NK-92 treated with Interleukin-12 subunit alpha and Interleukin-12 subunit beta, amount 100 ng/mL, for 24 hours (cell line): Measurements from ENCODE around the gene ERVFRD-1.

Experiments
- DNase-seq: peaks from one replicate; lab custom pipeline; 2025; lab: John Stamatoyannopoulos, UW

Gene ERVFRD-1, protein sequence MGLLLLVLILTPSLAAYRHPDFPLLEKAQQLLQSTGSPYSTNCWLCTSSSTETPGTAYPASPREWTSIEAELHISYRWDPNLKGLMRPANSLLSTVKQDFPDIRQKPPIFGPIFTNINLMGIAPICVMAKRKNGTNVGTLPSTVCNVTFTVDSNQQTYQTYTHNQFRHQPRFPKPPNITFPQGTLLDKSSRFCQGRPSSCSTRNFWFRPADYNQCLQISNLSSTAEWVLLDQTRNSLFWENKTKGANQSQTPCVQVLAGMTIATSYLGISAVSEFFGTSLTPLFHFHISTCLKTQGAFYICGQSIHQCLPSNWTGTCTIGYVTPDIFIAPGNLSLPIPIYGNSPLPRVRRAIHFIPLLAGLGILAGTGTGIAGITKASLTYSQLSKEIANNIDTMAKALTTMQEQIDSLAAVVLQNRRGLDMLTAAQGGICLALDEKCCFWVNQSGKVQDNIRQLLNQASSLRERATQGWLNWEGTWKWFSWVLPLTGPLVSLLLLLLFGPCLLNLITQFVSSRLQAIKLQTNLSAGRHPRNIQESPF

DNA sequence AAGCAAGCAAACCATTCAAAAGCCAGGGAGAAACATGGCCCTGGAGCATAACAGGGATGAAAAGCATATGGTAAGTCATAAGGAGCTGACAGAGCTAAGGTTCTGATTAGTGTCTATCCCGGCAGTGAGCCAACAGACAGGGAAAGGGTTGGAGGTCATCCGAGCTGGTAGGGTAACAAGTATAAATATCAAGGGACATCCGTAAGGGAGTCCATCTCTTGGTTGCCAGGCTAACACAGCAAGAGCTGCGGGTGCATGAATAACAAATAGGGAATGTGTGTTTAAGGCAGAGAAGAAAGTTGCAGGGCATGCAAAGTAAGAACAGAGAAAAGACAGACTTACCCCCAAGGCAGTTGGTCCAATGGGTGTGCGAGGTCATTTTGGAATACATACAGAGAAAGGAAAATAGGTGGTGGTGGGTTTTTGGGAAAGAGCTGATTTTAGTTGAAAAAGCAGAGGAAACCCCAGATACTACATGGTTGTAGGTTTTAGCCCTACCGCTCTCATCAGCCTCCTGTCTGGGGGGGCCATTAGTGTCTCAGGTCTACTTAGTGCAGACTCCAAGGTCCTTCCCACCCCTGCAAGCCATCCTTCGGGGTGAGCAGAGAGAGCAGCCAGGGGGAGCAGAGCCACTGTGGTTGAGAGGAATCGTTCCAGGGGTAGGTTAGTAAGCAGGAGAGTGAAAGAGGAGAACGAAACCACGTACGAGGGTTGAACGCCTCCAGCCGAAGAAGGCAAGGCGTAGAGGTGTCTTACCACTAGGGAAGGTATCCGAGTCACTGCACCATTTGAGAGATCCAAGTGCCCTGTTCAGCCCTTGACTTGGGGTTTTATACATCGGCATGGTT lies at the start of gene ERVFRD-1:
TSS of gene ERVFRD-1 (minus strand) at position 805 of the 848 bp plus-strand sequence. CDS start 6,415 bp downstream, outside the sequence.
- no peak for DNase-seq

DNA sequence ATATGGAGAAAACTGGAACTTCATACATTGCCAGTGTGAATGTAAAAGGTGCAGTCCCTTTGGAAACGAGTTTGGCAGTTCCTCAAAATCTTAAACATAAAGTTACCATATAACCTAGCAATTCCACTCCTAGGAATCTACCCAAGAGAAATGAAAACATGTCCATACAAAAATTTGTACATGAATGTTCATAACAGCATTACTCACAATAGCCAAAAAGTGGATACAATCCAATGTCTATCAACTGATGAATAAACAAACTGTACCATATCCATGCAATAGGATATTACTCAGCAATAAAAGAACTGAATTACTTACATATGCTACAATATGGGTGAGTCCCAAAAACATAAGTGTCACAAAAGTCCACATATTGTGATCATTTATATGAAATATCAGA lies 48.7 kb upstream of the ERVFRD-1 start:
- DNase-seq, result no peak

DNA sequence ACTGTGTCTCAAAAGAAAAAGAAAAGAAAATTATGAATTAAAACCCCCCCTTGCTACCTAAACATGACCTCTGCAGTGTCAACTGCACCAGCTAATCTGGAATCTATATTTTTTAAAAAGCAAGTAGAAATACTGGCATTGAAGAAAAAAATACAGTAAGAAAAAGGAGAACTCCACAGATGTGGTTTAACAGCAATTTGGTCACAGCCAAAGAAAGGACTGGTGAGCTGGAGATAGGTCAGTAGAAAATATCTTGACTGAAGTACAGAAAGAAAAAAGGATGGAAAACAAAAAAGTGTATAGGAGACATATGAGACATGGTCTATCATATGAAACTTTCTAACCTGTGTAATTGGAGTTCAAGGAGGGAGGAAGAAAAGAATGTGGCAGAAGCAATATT lies 44.1 kb upstream of the ERVFRD-1 start:
- no peak for DNase-seq

DNA sequence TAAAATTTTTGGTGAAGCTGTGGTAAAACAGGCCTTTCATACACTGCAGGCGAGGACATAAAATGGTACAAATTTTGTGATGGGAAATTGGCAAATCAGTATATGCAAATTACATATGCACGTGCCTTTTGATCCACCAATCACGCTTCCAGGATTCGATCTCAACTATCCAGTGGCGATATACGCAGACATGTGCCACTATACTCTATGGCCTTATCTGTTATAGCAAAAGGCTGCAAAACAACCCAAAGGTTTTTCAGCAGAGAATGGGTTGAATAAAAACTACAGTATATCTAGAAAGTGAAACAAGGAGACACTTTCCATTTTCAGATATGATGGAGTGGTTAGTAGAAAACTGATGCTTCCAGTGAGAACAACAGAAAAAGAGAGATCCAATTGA lies 41.9 kb upstream of the ERVFRD-1 start:
- no peak for DNase-seq

DNA sequence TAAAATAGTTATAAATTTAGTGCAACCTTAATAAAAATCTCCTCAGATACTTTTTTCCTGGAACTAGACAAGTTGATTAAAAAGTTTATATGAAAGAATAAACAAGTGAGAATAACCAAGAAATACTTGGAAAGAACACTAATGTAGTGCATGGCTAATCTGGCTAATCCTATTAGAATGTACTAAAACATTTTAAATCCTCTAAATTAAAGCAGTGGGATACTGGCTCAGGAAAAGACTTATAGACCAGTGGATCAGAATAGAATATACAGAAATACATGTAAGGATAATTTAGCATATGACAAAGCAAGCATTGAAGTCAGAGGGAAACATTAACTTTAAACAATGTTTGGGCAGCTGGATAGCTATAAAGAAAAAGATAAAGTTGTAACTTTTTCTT lies 41.1 kb upstream of the ERVFRD-1 start:
- no peak for DNase-seq

DNA sequence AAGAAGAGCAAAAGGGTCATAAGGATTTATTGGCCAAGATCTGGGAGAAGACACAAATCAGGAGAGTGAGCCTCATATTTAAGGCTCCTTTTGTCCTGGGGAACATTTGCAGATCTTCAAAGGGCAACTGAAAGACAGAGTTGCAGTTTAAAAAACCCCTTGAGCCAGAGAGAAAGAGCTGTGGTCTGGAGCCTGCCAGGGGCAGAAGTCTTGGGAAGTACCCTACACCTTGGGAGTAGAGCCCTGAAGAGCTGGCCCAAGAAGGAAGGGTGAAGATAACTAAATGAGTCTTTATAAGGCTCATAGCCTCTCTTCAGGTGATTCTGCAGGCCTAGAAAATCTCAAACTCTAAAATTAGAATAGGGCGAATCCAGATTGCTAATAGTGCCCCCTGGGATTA lies 40.0 kb upstream of the ERVFRD-1 start:
- no peak for DNase-seq

DNA sequence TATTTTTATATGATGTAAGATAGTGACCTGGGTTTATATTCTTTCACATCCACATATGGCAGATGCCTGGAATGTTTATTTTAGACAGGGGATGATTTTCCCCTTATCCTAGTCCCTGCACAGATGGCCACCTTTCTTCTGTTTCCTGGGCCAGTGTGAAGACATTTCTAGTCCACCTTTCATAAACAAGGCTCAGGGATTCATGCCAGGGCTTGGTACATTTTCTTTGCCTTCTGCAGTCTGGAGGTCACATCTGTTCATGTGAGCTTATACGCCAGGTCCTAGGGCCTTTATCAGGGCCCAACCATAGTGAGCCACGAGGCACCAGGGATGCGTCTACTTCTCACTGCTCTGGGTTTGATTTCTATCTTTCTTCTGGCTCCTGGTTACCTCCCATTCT lies 38.0 kb upstream of the ERVFRD-1 start:
- no peak for DNase-seq

DNA sequence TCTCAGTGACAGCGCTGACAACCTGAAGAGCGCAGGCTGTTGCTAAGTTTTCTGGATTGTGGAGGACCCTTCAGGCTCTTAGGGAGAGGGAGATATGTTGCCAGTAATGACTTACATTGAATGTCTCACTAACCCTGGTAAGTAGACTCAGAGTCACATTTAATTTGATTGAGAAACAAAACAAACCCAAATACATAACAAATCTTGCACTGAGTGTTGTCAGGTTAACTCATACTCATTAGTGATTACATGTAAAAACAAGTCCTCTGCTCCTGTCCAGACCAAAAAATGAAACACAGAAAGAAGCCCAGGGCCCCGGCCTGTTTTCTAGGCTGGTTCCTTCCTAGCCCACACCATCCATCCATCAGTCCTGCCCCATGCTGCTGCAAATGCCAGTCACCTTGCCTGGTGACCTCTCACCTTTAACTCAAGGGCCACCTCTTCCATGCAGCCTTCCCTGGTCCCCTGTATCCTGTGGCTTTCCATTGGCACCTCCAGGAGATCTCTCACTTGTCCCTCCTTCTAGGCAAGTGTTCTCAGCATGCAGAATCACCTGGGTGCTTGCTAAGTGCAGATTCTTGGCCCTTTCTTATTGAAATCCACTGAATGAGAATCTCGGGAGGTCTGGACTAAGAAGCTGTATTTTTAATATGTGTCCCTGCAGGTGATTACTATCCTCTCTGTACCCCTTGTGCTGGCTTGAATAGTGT lies 34.7 kb upstream of the ERVFRD-1 start:
- no peak for DNase-seq

DNA sequence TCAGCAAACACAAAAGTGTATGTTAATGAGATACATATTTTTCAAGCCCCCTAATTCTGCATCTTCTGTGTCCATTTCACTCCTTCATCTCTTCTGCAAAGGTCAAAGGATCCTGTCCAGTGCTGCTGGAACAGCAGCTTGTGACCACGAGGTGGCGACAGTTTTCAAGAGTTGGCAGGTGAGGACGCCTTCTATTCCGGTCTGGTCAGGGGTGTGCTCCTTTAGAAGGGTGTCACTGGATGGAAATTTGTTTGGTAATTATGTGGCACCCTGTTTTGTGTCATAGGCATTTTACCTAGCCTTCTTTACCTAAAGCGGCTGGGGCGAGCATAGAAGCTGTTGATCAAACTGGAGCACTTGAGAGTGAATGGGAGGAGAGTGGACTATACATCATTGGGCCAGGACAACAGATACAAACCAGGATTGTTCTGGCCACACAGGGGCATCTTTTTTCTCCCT lies 32.9 kb upstream of the ERVFRD-1 start:
- peak; percentile 59 for DNase-seq

DNA sequence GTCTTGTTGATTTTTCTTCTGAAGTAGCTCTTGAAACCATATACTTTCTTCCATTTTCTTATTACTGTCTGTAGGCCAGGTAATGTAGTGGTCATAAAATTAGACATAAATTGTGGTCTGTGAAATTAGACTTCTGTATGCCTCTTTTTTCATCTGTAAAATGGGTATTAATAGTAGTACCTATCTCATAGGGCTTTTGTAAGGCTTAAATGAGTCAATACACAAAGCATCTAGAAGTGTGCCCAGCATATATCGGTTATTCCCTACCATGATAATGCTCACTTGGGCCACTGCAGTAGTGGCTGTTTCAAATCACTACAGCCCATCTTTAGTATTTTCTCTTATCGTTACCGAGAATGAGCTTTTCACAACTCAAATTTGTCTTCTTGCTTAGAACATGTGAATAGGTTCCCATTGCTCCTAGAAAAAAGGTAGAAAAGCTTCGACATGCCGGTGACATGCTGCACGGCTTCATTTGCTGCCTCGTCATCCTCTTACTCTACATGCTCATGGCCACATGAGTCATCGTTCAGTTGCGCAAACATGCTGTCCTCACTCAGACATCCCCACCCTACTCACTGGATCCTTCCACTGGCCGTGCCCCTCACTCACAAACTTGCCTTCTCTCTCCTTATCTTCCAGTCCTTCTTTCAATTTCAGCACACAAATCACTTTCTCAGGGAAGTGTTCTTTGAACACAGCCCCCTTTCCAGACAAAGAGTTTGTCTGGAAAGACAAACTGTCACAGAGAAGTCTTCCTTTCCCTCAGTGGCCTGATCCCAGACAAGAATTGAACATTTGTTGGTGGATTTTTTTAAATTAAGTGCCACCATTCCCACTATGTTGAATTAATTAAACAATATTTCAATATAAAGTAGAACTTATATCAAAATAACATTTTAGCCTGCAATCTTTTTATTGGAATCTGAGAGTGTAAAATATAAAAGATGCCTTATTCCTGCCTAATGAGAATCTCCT lies 32.2 kb upstream of the ERVFRD-1 start:
- peak; percentile 52 for DNase-seq

DNA sequence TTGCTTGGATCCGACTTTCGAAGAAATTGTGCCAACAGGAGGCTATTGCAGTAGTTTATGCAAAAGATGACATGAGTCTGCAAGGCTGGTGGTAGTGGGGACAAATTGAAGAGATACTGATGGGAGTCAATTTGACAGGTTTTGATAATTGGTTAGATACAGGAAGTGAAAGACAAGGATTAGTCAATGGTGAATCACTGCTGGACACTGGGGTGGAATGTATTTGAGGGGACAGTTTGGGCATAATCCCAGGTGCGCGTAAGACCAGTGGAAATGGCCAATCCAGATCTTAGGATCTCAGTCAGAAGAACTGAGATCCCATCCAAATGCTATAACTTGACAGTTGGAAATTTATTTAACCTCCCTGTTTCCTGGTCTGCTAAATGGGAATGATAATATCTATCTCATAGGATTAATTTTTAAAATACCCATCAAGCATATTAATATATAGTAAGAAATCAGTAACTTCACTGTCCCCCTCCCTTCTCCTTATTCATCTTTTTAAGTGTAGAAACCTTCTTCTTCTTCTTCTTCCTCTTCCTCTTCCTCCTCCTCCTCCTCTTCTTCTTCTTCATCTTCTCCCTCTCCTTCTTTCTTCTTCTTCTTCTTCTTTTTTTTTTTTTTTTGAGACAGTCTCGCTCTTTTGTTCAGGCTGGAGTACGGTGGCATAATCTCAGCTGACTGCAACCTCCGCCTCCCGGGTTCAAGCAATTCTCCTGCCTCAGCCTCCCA lies 30.9 kb upstream of the ERVFRD-1 start:
- no peak for DNase-seq

DNA sequence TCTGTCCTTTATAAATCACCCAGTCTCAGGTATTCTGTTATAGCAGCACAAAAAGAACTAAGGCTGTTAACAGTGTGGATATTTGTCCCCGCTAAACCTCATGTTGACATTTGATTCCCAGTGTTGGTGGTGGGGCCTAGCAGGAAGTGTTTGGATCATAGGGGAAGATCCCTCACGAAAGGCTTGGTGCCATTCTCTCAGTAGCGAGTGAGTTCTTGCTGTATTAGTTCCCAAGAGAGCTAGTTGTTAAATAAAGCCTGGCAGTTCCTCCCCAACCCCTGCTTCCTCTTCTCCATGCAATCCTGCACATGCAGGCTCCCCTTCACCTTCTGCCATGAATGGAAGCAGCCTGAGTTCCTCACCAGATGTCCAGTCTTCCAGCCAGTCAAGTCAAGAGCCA lies 29.8 kb upstream of the ERVFRD-1 start:
- DNase-seq, result no peak

DNA sequence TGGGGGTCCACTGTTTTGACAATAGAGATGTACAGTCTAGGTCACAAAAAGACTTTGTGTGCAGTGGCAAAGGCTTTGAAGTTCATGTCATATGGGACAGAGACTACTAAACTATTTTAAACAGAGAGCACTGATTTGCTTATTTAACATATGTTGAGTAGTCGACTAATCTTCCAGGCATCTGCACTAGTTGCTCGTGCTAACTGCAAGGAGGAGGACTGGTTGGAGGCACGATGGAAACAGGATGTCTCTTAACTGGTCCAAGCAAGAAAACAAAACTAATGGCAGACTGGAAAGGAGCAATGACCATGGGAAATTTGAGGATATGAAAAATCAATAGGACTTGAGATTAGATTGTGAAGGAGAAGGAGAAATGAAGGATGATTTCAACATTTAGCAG lies 28.5 kb upstream of the ERVFRD-1 start:
- DNase-seq, result no peak

DNA sequence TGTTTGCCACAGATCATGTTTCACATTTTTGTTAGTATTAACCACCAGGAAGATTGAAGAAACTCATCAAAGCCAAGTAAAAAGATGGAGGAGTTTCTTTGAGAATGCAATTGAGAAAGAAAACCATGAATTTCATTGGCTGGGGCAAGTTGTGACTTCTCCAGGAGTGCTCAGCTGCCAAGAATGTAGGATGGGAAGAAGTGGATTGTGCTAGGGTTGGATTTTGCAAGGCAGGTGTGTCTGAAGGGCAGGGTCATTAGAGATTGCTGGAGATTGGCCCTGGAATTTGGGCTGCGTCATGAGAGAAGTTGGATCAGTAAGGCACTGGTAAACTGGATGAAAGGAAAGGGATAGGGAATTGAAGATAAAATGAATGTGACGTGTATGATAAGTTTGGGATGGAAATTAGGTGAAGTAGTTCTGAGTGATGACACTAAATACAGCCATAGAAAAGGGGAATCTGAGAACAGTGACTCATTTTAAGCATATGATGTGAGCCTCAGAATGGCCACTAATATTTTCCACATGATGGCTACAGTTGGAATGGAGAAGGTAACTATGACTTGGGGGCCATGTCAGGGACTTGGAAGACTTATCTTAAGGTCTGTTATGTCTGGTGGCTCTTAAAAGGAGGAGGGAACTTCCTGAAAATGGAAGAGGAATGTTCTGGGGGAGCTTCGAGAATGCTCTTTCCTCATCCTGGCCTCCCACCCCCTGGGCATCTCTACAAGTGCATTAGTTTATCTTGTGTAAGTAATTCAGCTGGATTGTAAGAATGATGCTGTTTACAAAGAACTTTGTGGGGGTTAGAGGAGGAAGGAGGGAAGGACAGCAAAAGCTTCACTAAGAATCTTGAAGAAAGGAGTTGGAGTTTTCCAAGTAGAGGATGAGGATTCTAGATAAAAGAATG lies 27.8 kb upstream of the ERVFRD-1 start:
- DNase-seq, result no peak

DNA sequence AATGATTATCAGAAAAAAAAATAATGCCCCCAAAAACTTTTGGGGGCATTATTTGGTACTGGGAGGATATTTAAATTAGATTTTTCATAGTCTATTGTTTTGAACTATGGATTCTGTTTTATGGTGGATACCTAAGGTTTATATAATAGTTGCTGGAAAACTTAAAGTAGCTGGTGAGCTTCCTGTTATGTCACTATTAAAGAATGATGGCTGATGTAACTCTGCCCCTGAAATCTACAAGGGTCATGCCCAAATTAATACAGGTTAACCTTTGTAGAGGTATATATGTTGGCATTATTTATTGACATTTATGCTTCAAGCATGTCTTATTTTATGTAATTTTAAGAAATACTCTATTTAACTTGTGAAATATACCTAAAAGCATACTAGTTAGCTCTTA lies 25.3 kb upstream of the ERVFRD-1 start:
- DNase-seq, result no peak

DNA sequence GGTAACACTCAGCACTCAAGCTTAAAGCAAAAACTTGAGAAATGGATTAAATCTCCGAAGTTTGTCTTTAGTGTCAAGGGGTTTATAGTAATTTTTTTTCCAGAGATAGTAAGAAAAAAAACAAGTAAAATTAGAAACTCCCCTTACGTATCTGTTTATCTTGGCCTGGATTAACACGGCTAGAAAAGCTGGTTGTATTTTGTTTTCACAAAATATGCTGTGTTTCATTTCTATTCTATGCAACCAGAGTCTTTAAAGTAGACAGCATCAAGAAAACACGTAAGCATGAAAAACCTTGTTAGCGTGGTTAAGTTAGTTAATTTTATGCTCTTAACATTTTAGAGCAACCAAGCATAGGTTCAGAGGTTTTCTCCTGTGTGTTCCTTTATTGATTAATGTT lies 21.8 kb upstream of the ERVFRD-1 start:
- DNase-seq, result no peak

DNA sequence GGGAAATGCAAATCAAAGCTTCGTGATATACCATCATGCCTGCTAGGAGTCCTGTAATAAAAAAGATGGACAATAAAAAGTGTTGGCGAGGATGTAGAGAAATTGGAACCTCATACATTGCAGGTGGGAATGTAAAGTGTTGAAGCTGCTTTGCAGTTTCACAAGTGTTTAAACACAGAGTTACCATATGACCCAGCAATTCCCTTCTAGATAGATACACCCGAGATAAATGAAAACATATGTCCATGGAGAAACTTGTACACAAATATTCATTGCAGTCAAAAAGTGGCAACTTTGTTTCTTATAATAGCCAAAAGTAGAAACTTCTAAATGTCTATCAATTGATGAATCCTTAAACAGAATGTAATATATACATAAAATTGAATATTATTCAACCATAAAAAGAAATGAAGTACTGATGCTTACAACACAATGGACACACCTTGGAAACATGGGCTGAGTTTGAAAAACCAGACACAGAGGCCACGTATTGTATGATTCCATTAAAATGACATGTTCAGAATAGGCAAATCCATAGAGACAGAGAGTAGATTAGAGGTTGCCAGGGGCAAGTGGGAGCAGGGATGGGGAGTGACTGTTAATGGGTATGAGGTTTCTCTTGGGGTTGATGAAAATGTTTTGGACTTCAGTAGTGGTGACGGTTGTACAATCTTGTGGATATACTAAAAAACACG lies 20.8 kb upstream of the ERVFRD-1 start:
- DNase-seq, result no peak

DNA sequence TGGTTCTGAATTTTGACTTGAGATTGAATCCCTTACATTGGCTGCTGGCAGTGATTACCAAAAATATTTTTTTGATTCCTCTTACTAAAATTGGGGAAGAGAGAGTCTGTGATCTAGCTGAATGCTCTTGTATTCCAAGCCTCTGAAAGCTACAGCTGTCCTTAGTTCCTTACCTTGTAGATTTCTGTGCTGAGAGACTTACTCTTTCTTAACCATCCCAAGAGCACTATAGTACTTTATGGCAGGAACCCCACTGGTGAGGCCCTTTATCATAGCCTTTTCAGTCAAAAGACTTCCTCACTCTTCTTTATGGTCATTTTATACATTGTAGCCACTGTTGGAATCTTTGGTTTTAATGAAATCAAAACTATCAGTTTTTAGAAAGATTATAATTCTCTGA lies 19.1 kb upstream of the ERVFRD-1 start:
- DNase-seq, result no peak
